Heart left ventricle (tissue), 16 donors: ENCODE results near the gene SPC24. TPM values are rescaled to one million over a fixed set of nuclear protein-coding genes. Genes with fewer than 3 reads are reported as not detected.

ENCODE experiments used
- ATAC-seq, 4 donors: fragments of 200-7000 bp; cut with Tn5 transposase; one replicate each; pipeline ENCODE4 v1.9.1; 2020 to 2022; ENCODE audit warnings: moderate library complexity in 4 of 4, mild to moderate bottlenecking in 3 of 4, moderate number of reproducible peaks in 1 of 4
- DNase-seq, 5 donors: peaks; one replicate each; pipeline ENCODE4 v3.0.0-alpha.2; 2020
- H3K27ac ChIP-seq, 12 donors: fragments of 200-600 bp; sonication (generic) in 4 of 12; one replicate each; pipeline versions ENCODE4 v1.5.0 to v1.8.0; 2016 to 2022; ENCODE audit warnings: mild to moderate bottlenecking in 2 of 12
- H3K27me3 ChIP-seq, 9 donors: fragments of 200-600 bp; sonication (generic) in 2 of 9; one replicate each; pipeline versions ENCODE4 v1.5.1 to v1.8.0; 2016 to 2022; ENCODE audit warnings: mild to moderate bottlenecking in 3 of 9
- H3K36me3 ChIP-seq, 9 donors: fragments of 200-600 bp; sonication (generic) in 2 of 9; one replicate each; pipeline versions ENCODE4 v1.5.0 to v1.8.0; 2018 to 2022; ENCODE audit warnings: mild to moderate bottlenecking in 2 of 9
- H3K4me1 ChIP-seq, 12 donors: fragments of 200-600 bp; sonication (generic) in 4 of 12; one replicate each; pipeline versions ENCODE4 v1.5.0 to v1.8.0; 2016 to 2022; ENCODE audit warnings: mild to moderate bottlenecking in 3 of 12
- H3K4me3 ChIP-seq, 12 donors: fragments of 200-600 bp; sonication (generic) in 4 of 12; one replicate each; pipeline versions ENCODE4 v1.5.0 to v1.8.0; 2017 to 2022; ENCODE audit warnings: mild to moderate bottlenecking in 9 of 12, moderate library complexity in 4 of 12
- H3K9me3 ChIP-seq, 12 donors: fragments of 200-600 bp; sonication (generic) in 4 of 12; one replicate each; pipeline versions ENCODE4 v1.5.0 to v1.8.0; 2016 to 2022; ENCODE audit warnings: mild to moderate bottlenecking in 1 of 12
- CTCF ChIP-seq, 12 donors: fragments of 200-600 bp; sonication (generic) in 4 of 12; IDR thresholded peaks; one replicate each; pipeline versions ENCODE4 v1.5.0 to v1.8.0; 2018 to 2022; ENCODE audit warnings: antibody characterized with exemption in 12 of 12, mild to moderate bottlenecking in 5 of 12
- POLR2A ChIP-seq, 2 donors: fragments of 450-650 bp; IDR thresholded peaks; one replicate each; pipeline ENCODE4 v1.6.1; 2017; ENCODE audit warnings: antibody characterized with exemption in 2 of 2, mild to moderate bottlenecking in 2 of 2, moderate library complexity in 2 of 2
- WGBS, 4 donors: extraction: QIAGEN DNeasy Blood & Tissue Kit in 2 of 4; methylation state at CpG; one replicate each; pipeline versions ENCODE4 v1.1.5 to v1.1.7; 2013 to 2018; 5-methylcytosine and 5-hydroxymethylcytosine counted together
- intact Hi-C, 10 donors: fragments of 100-400 bp; cut with DNase I; formaldehyde crosslinking; loops; one replicate each; pipeline versions ENCODE4 v1.11.1 to v1.14.2; 2022
- polyA plus RNA-seq, 2 donors: library from polyadenylated mRNA; stranded (reverse); fragments of 200-250 nt; gene quantifications; one replicate each; pipeline ENCODE4 v1.2.3, GENCODE V29; 2013
- total RNA-seq, 9 donors: library from RNA; depleted of rRNA in 2 of 9; stranded (reverse); fragments of >200 nt in 2 of 9; fragmentation: NEBNext Ultra II Directional in 3 of 9; extraction: Animal tissue kit (Norgen Biotek cat#: 25700) in 3 of 9; gene quantifications; one replicate each; pipeline versions ENCODE4 v1.1.0 to v1.2.4, GENCODE V29; 2016 to 2023
- donor health status: ischemic (EF 13 %, LVEDD 7.1; RV severe dilation, severe dysfunction).
- donor health status: healthy with polysubstance abuse.
- donor health status: DM: no; HTN: yes; CAD: no.
- donor health status: DM: no; HTN: no; CAD: no.
- donor health status: ischemic (EF 25% LVEDD 6.9; RV normal size, moderate dysfunction).
- donor health status: ischemic (EF 25% LVEDD 5.7; RV mildly dilated, moderate dysfunction).
- donor health status: healthy.
- donor health status: DM: yes; HTN: yes; CAD: no.
- donor health status: ischemic (EF 35%, LVEDD 5.7; RV mildly dilated, moderate dysfunction).
- donor health status: nonischemic (EF 11% LVEDD 7.7; RV severe dilation, severe dysfunction).
- donor health status: DM: yes; HTN: yes; CAD: no.
- donor health status: PGD.
- donor health status: ischemic (EF 29% LVEDD 5.4; RV normal size, mild dysfunction).
- donor health status: nonischemic (EF 23%, LVEDD 6.1; RV moderate dilation, normal function).

The SPC24 gene
- total and polyA plus RNA-seq, 11 donors = 1.4 to 10.7 (median 4.9) TPM

DNA sequence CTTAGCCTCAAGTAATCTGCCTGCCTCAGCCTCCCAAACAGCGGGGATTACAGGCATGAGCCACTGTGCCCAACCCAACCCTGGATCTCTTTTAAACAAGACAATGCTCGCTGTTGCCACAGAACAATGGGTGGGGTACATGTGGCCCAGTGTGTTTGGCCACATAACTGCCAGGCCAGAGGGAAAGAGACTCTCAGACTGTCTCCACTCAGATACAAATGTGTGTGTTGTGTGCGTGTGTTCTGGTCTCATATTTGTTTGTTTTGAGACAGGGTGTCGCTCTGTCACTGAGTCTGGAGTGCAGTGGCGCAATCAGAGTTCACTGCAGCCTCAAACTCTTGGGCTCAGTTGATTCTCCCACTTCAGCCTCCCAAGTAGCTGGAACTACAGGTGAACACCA lies 40.5 kb downstream of the SPC24 start:
- no peak overlapping the region for H3K27ac ChIP-seq
- WGBS, 4 donors = 90 to 95% (median 93%) methylated on average over 5 of the region's 5 CpGs
- intact Hi-C loops = loop anchor here in 2 of 10 donors (5.0 to 10.0 kb wide), 2 partner anchors 93 to 170 kb away; no protein-coding TSS in a partner anchor
- no peak overlapping the region for H3K4me3 ChIP-seq
- no peaks in the 10 kb centered on the region for H3K9me3 ChIP-seq
- no peaks in the 10 kb centered on the region for H3K4me1 ChIP-seq
- peaks cover 8 to 100% (median 96%) of the 10 kb centered on the region in 9 donors for H3K36me3 ChIP-seq
- DNase-seq = no peak
- no peak for ATAC-seq
- H3K27me3 ChIP-seq = no peaks in the 10 kb centered on the region
- TF ChIP-seq POLR2A (IDR thresholded peaks at IDR 0.05) = no peak
- TF ChIP-seq CTCF (IDR thresholded peaks at IDR 0.05) = no peak

DNA sequence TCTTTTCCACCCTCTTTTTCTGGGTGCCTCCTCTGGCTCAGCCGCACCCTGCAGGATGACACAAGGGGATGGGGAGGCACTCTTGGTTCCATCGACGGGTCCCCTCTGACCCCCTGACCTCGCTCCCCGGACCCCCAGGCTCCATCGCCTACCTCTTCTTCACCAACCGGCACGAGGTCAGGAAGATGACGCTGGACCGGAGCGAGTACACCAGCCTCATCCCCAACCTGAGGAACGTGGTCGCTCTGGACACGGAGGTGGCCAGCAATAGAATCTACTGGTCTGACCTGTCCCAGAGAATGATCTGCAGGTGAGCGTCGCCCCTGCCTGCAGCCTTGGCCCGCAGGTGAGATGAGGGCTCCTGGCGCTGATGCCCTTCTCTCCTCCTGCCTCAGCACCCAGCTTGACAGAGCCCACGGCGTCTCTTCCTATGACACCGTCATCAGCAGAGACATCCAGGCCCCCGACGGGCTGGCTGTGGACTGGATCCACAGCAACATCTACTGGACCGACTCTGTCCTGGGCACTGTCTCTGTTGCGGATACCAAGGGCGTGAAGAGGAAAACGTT lies 42.4 kb downstream of the SPC24 start:
- ATAC-seq = no peak
- DNase-seq = no peak
- no peaks in the 10 kb centered on the region for H3K4me1 ChIP-seq

GRCh38 chr19:11111771-11112144 lies 43.8 kb downstream of the SPC24 start:
- no peak overlapping the region for H3K27ac ChIP-seq
- 85 to 93% (median 91%) methylated on average over 8 of the region's 8 CpGs for WGBS, 4 donors
- H3K36me3 ChIP-seq = peaks cover 10 to 100% (median 97%) of the 10 kb centered on the region in 9 donors
- TF ChIP-seq CTCF (IDR thresholded peaks at IDR 0.05) = no peak
- TF ChIP-seq POLR2A (IDR thresholded peaks at IDR 0.05) = no peak
- ATAC-seq = no peak
- no peaks in the 10 kb centered on the region for H3K27me3 ChIP-seq
- no peaks in the 10 kb centered on the region for H3K9me3 ChIP-seq
- no peak overlapping the region for H3K4me3 ChIP-seq
- no peaks in the 10 kb centered on the region for H3K4me1 ChIP-seq
- intact Hi-C loops = loop anchor here in 1 of 10 donors (10.0 kb wide), 1 partner anchor 167 kb away; no protein-coding TSS in a partner anchor
- no peak for DNase-seq

More for the DNA sequence above, 42.4 kb downstream of the SPC24 start:
- TF ChIP-seq POLR2A (IDR thresholded peaks at IDR 0.05) (no peak), CTCF (IDR thresholded peaks at IDR 0.05) (no peak)
- no peaks in the 10 kb centered on the region for H3K9me3 ChIP-seq
- H3K27me3 ChIP-seq = no peaks in the 10 kb centered on the region
- no peak overlapping the region for H3K27ac ChIP-seq
- H3K4me3 ChIP-seq = no peak overlapping the region
- WGBS, 4 donors = 93 to 97% (median 95%) methylated on average over 24 to 27 of the region's 27 CpGs
- H3K36me3 ChIP-seq = peaks cover 10 to 100% (median 98%) of the 10 kb centered on the region in 9 donors
- intact Hi-C loops = loop anchor here in 1 of 10 donors (10.0 kb wide), 1 partner anchor 168 kb away; no protein-coding TSS in a partner anchor

DNA sequence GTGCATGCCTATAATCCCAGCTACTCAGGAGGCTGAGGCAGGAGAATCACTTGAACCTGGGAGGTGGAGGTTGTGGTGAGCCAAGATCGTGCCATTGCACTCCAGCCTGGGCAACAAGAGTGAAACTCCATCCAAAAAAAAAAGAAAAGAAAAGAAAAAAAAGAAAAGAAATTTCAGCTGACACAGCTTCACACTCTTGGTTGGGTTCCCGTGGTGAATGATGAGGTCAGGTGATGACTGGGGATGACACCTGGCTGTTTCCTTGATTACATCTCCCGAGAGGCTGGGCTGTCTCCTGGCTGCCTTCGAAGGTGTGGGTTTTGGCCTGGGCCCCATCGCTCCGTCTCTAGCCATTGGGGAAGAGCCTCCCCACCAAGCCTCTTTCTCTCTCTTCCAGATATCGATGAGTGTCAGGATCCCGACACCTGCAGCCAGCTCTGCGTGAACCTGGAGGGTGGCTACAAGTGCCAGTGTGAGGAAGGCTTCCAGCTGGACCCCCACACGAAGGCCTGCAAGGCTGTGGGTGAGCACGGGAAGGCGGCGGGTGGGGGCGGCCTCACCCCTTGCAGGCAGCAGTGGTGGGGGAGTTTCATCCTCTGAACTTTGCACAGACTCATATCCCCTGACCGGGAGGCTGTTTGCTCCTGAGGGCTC lies 44.3 kb downstream of the SPC24 start:
- WGBS, 4 donors = 91 to 95% (median 93%) methylated on average over 10 to 15 of the region's 15 CpGs
- intact Hi-C loops = loop anchor here in 1 of 10 donors (10.0 kb wide), 1 partner anchor 166 kb away; no protein-coding TSS in a partner anchor
- Histone ChIP-seq H3K9me3 (no peaks in the 10 kb centered on the region), H3K27ac (no peak overlapping the region), H3K4me3 (no peak overlapping the region), H3K36me3 (peaks cover 10 to 100% (median 97%) of the 10 kb centered on the region in 9 donors), H3K4me1 (no peaks in the 10 kb centered on the region), H3K27me3 (no peaks in the 10 kb centered on the region)
- DNase-seq = no peak
- TF ChIP-seq CTCF (IDR thresholded peaks at IDR 0.05) (no peak), POLR2A (IDR thresholded peaks at IDR 0.05) (no peak)
- no peak for ATAC-seq
